SK-N-SH (cell line): ENCODE data around the gene TANC1. TPM values are rescaled to one million over a fixed set of nuclear protein-coding genes. Genes with fewer than 3 reads are reported as not detected.

Source experiments
- CTCF ChIA-PET: fragments of 300-600, 350-600 bp; formaldehyde crosslinking; extraction: SDS; loops from one replicate; lab custom pipeline; 2021; lab: Yijun Ruan, JAX
- POLR2A ChIA-PET: fragments of 350-600 bp; sonication (Branson Sonifier 250); formaldehyde crosslinking; extraction: SDS; loops from one replicate; lab custom pipeline; 2020; ENCODE audit warnings: antibody characterized with exemption, inconsistent platforms; lab: Yijun Ruan, JAX
- DNase-seq: peaks from one replicate; pipeline ENCODE4 v3.0.0; 2012
- H2AFZ ChIP-seq: fragments of 200-600 bp; sonication (generic); 2 replicates; pipeline ENCODE4 v1.8.1; 2016; ENCODE audit warnings: antibody characterized with exemption, mild to moderate bottlenecking, low read depth
- H3F3A ChIP-seq: fragments of 200-600 bp; sonication (generic); replicated peaks from 2 replicates; pipeline ENCODE3; 2016; ENCODE audit warnings: antibody characterized with exemption, mild to moderate bottlenecking; ENCODE audit not compliant: insufficient read depth
- H3K27ac ChIP-seq, 2 experiments: fragments of 200-500 bp in 1 of 2; fragments of 200-600 bp in 1 of 2; sonication (Bioruptor generic) in 1 of 2; sonication (generic), shearing (Covaris generic) in 1 of 2; 2 replicates each; pipeline versions ENCODE4 v1.5.1 to v1.6.1; 2014 to 2016; ENCODE audit warnings: low read depth in 2 of 2, inconsistent platforms in 1 of 2, low read length in 1 of 2, mild to moderate bottlenecking in 1 of 2, mixed read lengths in 1 of 2
- H3K27me3 ChIP-seq: fragments of 200-600 bp; sonication (generic), shearing (Covaris generic); 2 replicates; pipeline ENCODE4 v1.6.1; 2016; ENCODE audit warnings: mixed run types; ENCODE audit not compliant: insufficient read depth
- H3K36me3 ChIP-seq, 2 experiments: fragments of 200-500 bp in 1 of 2; fragments of 200-600 bp in 1 of 2; sonication (Bioruptor generic) in 1 of 2; sonication (generic) in 1 of 2; replicated peaks in 1 of 2; 2 replicates each; pipeline versions ENCODE3 to v1.5.1; 2014 to 2016; ENCODE audit warnings: low read length in 1 of 2, mild to moderate bottlenecking in 1 of 2; ENCODE audit not compliant: insufficient read depth in 2 of 2, control insufficient read depth in 1 of 2
- H3K4me1 ChIP-seq, 2 experiments: fragments of 200-500 bp in 1 of 2; fragments of 200-600 bp in 1 of 2; sonication (Bioruptor generic) in 1 of 2; sonication (generic), shearing (Covaris generic) in 1 of 2; 2 replicates each; pipeline versions ENCODE4 v1.5.1 to v1.6.1; 2014 to 2016; ENCODE audit warnings: low read depth in 1 of 2, low read length in 1 of 2, mixed run types in 1 of 2; ENCODE audit not compliant: insufficient read depth in 2 of 2, control insufficient read depth in 1 of 2
- H3K4me2 ChIP-seq: fragments of 200-600 bp; sonication (generic), shearing (Covaris generic); 2 replicates; pipeline ENCODE4 v1.6.1; 2017; ENCODE audit warnings: mixed run types
- H3K4me3 ChIP-seq, 2 experiments: fragments of 200-500 bp in 1 of 2; fragments of 200-600 bp in 1 of 2; sonication (Bioruptor generic) in 1 of 2; sonication (generic), shearing (Covaris generic) in 1 of 2; 2 replicates each; pipeline versions ENCODE4 v1.5.1 to v1.8.1; 2014 to 2016; ENCODE audit warnings: low read depth in 2 of 2, inconsistent platforms in 1 of 2, low read length in 1 of 2, mild to moderate bottlenecking in 1 of 2, mixed read lengths in 1 of 2, moderate library complexity in 1 of 2
- H3K79me2 ChIP-seq: fragments of 200-600 bp; sonication (generic); 2 replicates; pipeline ENCODE4 v1.8.1; 2017; ENCODE audit warnings: mild to moderate bottlenecking; ENCODE audit not compliant: insufficient read depth
- H3K9ac ChIP-seq: fragments of 200-600 bp; sonication (generic); 2 replicates; pipeline ENCODE4 v1.6.1; 2017; ENCODE audit warnings: mixed run types
- H3K9me2 ChIP-seq: fragments of 200-600 bp; sonication (generic); 2 replicates; pipeline ENCODE4 v1.6.1; 2017; ENCODE audit warnings: mixed run types
- H3K9me3 ChIP-seq: fragments of 200-600 bp; sonication (generic); 2 replicates; pipeline ENCODE4 v1.6.1; 2017; ENCODE audit warnings: mixed run types, mild to moderate bottlenecking, moderate library complexity
- H4K20me1 ChIP-seq: fragments of 200-600 bp; sonication (generic); 2 replicates; pipeline ENCODE4 v1.6.1; 2017; ENCODE audit warnings: mild to moderate bottlenecking, mixed run types; ENCODE audit not compliant: insufficient read depth
- FOSL2 ChIP-seq: IDR thresholded peaks from 2 replicates; pipeline ENCODE4 v1.4.0; 2012; ENCODE audit warnings: low read depth, mild to moderate bottlenecking, moderate library complexity, borderline replicate concordance
- GABPA ChIP-seq: IDR thresholded peaks from 2 replicates; pipeline ENCODE4 v1.4.0; 2012; ENCODE audit warnings: low read depth, mild to moderate bottlenecking
- GATA2 ChIP-seq: sonication (generic); formaldehyde crosslinking; IDR thresholded peaks from 2 replicates; pipeline ENCODE4 v1.5.0; 2020; ENCODE audit warnings: mild to moderate bottlenecking, missing genetic modification reagents
- MAX ChIP-seq: IDR thresholded peaks from 2 replicates; pipeline ENCODE4 v1.4.0; 2012; ENCODE audit warnings: low read depth
- MEF2A ChIP-seq: IDR thresholded peaks from 2 replicates; pipeline ENCODE4 v1.4.0; 2012; ENCODE audit warnings: low read depth, borderline replicate concordance
- NFIC ChIP-seq: IDR thresholded peaks from 2 replicates; pipeline ENCODE4 v1.4.0; 2012; ENCODE audit warnings: borderline replicate concordance
- POLR2AphosphoS5 ChIP-seq: IDR thresholded peaks from 2 replicates; pipeline ENCODE4 v1.6.1; 2012; ENCODE audit warnings: low read depth, low read length
- TAF1 ChIP-seq: IDR thresholded peaks from 2 replicates; pipeline ENCODE4 v1.6.1; 2012; ENCODE audit warnings: low read depth, mild to moderate bottlenecking, low read length, moderate library complexity, borderline replicate concordance
- ZBTB33 ChIP-seq: IDR thresholded peaks from 2 replicates; pipeline ENCODE4 v1.4.0; 2012; ENCODE audit warnings: low read depth, borderline replicate concordance
- WGBS: methylation state at CpG from one replicate; pipeline ENCODE4 v1.1.6; 2017; ENCODE audit warnings: low lambda C conversion rate; 5-methylcytosine and 5-hydroxymethylcytosine counted together
- polyA plus RNA-seq, 3 experiments: library from polyadenylated mRNA; depleted of rRNA; stranded (reverse); fragments of >200 nt; gene quantifications; 2 replicates each; pipeline ENCODE4 v1.2.3, GENCODE V29; 2012
- TF ChIP-seq, protein P1 (sequence below): fragments of 200-600 bp; sonication (generic); IDR thresholded peaks from 2 replicates; pipeline ENCODE4 v1.6.1; 2017; ENCODE audit warnings: antibody characterized with exemption, mild to moderate bottlenecking, moderate library complexity

TANC1 gene
- polyA plus RNA-seq, 1 of the 3 experiments (the other 2 are of a cell fraction) = 19.2 TPM

DNA sequence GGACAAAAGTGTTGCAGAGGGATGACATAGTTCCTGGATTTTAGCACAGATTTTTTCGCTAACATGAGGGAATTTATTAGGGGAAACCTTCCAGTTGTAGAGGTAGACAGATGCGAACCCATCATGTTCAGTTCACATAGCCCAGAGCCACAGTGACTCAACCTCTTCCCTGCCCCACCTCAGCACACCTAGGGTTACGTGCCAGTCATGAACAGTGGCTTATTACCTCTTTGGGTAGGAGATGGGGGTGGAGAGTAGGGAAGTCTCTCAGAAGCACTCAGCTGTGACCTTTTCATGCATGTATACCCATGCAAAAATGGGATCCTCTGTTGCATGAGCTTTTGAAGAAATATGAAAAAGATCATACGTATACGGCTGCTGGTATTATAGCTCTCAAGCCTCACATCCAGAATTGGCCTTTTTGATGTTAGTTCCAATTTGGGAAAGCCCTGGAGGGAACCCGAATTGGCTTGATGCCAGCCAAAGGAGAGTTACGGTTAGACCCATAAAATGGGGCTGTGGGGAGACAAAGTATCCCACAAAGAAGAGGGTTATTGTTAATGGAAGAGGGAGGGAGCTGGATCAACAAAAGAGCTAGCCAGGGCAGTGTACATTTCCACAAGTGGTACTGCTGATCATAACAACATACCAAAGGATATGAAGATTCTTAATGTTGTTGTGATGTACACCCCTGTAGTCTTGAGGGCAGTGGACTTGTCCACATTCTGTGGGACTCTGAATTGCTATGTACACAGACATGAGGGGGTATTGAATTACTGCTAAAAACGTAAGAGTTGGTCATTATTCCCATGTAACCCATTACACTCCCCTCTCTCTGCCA lies 4.9 kb downstream of the TANC1 start:
- Histone ChIP-seq H3K4me1 (peaks cover 0 to 29% of the 10 kb centered on the region in 2 experiments; a peak in 2 of 4 replicates), H3K36me3 (peaks cover 0 to 2% of the 10 kb centered on the region in 2 experiments), H3K4me3 (no peak overlapping the region), H3K4me2 (no peak overlapping the region), H3K9me2 (no peaks in the 10 kb centered on the region), H4K20me1 (peaks cover 62% of the 10 kb centered on the region), H3K27ac (no peak overlapping the region; a peak in 1 of 4 replicates), H3K9ac (no peak overlapping the region), H3K79me2 (peaks cover 95% of the 10 kb centered on the region), H2AFZ (no peak overlapping the region), H3K27me3 (no peaks in the 10 kb centered on the region), H3F3A (no peaks in the 10 kb centered on the region), H3K9me3 (no peaks in the 10 kb centered on the region)
- TF ChIP-seq GATA2 (CRISPR knock-in tag) (no peak), FOSL2 (no peak)
- 79% methylated on average over 8 of the region's 8 CpGs for WGBS
- no peak for DNase-seq
- ChIA-PET POLR2A (no interaction called here), CTCF (interaction anchor here (1.2 kb wide), 1 partner anchor 80 kb away, joined by 3 read pairs; no protein-coding TSS in a partner anchor)

- H2AFZ ChIP-seq = no peak overlapping the region
- ChIA-PET CTCF (no interaction called here), POLR2A (no interaction called here)
- no peak for DNase-seq
- H3K4me2 ChIP-seq = no peak overlapping the region
- H3K9me2 ChIP-seq = no peaks in the 10 kb centered on the region
- TF ChIP-seq MAX (no peak), TAF1 (no peak), ZBTB33 (no peak), NFIC (no peak), GABPA (no peak), POLR2AphosphoS5 (no peak), MEF2A (no peak)
- TF ChIP-seq, protein P1, sequence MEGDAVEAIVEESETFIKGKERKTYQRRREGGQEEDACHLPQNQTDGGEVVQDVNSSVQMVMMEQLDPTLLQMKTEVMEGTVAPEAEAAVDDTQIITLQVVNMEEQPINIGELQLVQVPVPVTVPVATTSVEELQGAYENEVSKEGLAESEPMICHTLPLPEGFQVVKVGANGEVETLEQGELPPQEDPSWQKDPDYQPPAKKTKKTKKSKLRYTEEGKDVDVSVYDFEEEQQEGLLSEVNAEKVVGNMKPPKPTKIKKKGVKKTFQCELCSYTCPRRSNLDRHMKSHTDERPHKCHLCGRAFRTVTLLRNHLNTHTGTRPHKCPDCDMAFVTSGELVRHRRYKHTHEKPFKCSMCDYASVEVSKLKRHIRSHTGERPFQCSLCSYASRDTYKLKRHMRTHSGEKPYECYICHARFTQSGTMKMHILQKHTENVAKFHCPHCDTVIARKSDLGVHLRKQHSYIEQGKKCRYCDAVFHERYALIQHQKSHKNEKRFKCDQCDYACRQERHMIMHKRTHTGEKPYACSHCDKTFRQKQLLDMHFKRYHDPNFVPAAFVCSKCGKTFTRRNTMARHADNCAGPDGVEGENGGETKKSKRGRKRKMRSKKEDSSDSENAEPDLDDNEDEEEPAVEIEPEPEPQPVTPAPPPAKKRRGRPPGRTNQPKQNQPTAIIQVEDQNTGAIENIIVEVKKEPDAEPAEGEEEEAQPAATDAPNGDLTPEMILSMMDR = no peak
- H3K4me1 ChIP-seq = peaks cover 0 to 26% of the 10 kb centered on the region in 2 experiments; a peak in 2 of 4 replicates
- H3F3A ChIP-seq = no peaks in the 10 kb centered on the region
- H4K20me1 ChIP-seq = peaks cover 78% of the 10 kb centered on the region
- no peaks in the 10 kb centered on the region for H3K9me3 ChIP-seq
- no peak overlapping the region for H3K27ac ChIP-seq
- H3K9ac ChIP-seq = no peak overlapping the region
- H3K36me3 ChIP-seq = peaks cover 0 to 2% of the 10 kb centered on the region in 2 experiments
- no peak overlapping the region for H3K4me3 ChIP-seq
- peaks cover 97% of the 10 kb centered on the region for H3K79me2 ChIP-seq
- WGBS = 91% methylated on average over 9 of the region's 9 CpGs
- H3K27me3 ChIP-seq = no peaks in the 10 kb centered on the region
Measured at GRCh38 chr2:158975271-158975921, 7.0 kb downstream of the TANC1 start.
